K562 (cell line): ENCODE results near the gene TNKS2.

ENCODE experiments used
- CBX3 ChIP-seq, 2 experiments: IDR thresholded peaks; 1 replicate in 1 of 2; 2 replicates in 1 of 2; pipeline ENCODE4 v1.6.1; 2012; ENCODE audit warnings: inconsistent platforms in 2 of 2, low read length in 2 of 2, borderline replicate concordance in 1 of 2, control low read depth in 1 of 2
- CREB1 ChIP-seq, 2 experiments: sonication (generic) in 1 of 2; formaldehyde crosslinking in 1 of 2; IDR thresholded peaks; 2 replicates each; pipeline versions ENCODE4 v1.6.1 to v1.8.0; 2012 to 2022; ENCODE audit warnings: inconsistent platforms in 1 of 2, mild to moderate bottlenecking in 1 of 2, missing genetic modification reagents in 1 of 2, moderate library complexity in 1 of 2
- FOXK1 ChIP-seq: sonication (generic); formaldehyde crosslinking; IDR thresholded peaks from 2 replicates; pipeline ENCODE4 v1.8.0; 2022; ENCODE audit warnings: missing genetic modification reagents, mild to moderate bottlenecking, borderline replicate concordance
- HDGF ChIP-seq: fragments of 450-650 bp; IDR thresholded peaks from 2 replicates; pipeline ENCODE4 v1.6.1; 2016
- PHF8 ChIP-seq: fragments of 200-600 bp; sonication (generic); IDR thresholded peaks from 2 replicates; pipeline ENCODE4 v1.6.1; 2012; ENCODE audit warnings: mixed run types, mild to moderate bottlenecking, inconsistent platforms, low read length, moderate library complexity, borderline replicate concordance
- POLR2AphosphoS5 ChIP-seq: IDR thresholded peaks from 2 replicates; pipeline ENCODE4 v1.6.1; 2011; ENCODE audit warnings: mild to moderate bottlenecking, low read depth, low read length, moderate library complexity; ENCODE audit not compliant: control insufficient read depth, insufficient read depth
- PYGO2 ChIP-seq: fragments of 450-650 bp; IDR thresholded peaks from 2 replicates; pipeline ENCODE4 v1.6.1; 2016; ENCODE audit warnings: mild to moderate bottlenecking, missing genetic modification characterization, moderate library complexity, missing compliant biosample characterization
- STAT5B ChIP-seq: fragments of 250-450 bp; sonication (Bioruptor Pico); IDR thresholded peaks from 2 replicates; pipeline ENCODE4 v1.8.0; 2021; ENCODE audit warnings: mild to moderate bottlenecking, inconsistent platforms
- ZEB2 ChIP-seq: fragments of 450-650 bp; IDR thresholded peaks from 2 replicates; pipeline ENCODE4 v1.6.1; 2016
- TF ChIP-seq, protein P1 (sequence below), 3 experiments: IDR thresholded peaks in 2 of 3; conservative IDR thresholded peaks in 1 of 3; 2 replicates each; pipeline ENCODE4 v1.5.1; 2011 to 2012; ENCODE audit warnings: low read length in 3 of 3, mild to moderate bottlenecking in 3 of 3, control low read depth in 2 of 3, improper control_type of control experiment in 1 of 3, inconsistent platforms in 1 of 3, low read depth in 1 of 3, mixed read lengths in 1 of 3, moderate library complexity in 1 of 3; ENCODE audit not compliant: insufficient read depth in 2 of 3
- TF ChIP-seq, protein P2 (sequence below), 2 experiments: IDR thresholded peaks; 2 replicates each; pipeline ENCODE4 v1.6.1; 2012; ENCODE audit warnings: improper control_type of control experiment in 2 of 2, low read depth in 2 of 2, low read length in 2 of 2, borderline replicate concordance in 1 of 2

DNA sequence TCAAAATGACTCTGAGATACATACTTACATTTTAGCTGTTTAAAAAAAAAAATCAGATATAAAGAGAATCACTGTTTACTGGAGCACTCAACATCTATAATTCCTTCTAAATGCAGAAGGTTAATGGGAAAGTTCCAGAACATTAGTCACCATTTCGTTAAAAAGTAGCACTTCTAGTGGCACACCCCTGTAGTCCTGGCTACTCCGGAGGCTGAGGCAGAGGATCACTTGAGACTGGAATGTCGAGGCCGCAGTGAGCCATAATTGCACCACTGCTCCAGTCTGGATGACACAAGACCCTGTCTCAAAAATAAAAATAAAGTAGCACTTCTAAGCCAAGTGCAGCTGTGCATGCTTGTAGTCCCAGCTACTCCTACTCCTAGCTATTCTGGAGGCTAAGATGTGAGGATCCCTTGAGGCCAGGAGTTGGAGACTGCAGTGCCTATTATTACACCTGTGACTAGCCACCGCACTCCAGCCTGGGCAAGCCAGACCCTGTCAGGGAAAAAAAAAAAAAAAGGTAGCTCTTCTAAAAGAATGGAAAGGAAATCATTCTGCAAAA lies 108.9 kb downstream of the TNKS2 start:
- no peak for TF ChIP-seq PHF8
- no peak for TF ChIP-seq PYGO2 (tag)
- no peak for TF ChIP-seq FOXK1 (CRISPR knock-in tag)
- no peak for TF ChIP-seq HDGF
- TF ChIP-seq CREB1 (IDR thresholded peaks at IDR 0.05), result no peak
- no peak for TF ChIP-seq CREB1 (CRISPR knock-in tag; IDR thresholded peaks at IDR 0.05)
- no peak for TF ChIP-seq POLR2AphosphoS5
- TF ChIP-seq, protein P1, sequence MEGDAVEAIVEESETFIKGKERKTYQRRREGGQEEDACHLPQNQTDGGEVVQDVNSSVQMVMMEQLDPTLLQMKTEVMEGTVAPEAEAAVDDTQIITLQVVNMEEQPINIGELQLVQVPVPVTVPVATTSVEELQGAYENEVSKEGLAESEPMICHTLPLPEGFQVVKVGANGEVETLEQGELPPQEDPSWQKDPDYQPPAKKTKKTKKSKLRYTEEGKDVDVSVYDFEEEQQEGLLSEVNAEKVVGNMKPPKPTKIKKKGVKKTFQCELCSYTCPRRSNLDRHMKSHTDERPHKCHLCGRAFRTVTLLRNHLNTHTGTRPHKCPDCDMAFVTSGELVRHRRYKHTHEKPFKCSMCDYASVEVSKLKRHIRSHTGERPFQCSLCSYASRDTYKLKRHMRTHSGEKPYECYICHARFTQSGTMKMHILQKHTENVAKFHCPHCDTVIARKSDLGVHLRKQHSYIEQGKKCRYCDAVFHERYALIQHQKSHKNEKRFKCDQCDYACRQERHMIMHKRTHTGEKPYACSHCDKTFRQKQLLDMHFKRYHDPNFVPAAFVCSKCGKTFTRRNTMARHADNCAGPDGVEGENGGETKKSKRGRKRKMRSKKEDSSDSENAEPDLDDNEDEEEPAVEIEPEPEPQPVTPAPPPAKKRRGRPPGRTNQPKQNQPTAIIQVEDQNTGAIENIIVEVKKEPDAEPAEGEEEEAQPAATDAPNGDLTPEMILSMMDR (IDR thresholded peaks at IDR 0.05 in 2 of 3, conservative IDR thresholded peaks at IDR 0.05 in 1 of 3; ENCODE audit: insufficient read depth in 2 of 3, low read depth in 1 of 3, low read length in 3 of 3), result no peak
- no peak for TF ChIP-seq ZEB2
- TF ChIP-seq, protein P2, sequence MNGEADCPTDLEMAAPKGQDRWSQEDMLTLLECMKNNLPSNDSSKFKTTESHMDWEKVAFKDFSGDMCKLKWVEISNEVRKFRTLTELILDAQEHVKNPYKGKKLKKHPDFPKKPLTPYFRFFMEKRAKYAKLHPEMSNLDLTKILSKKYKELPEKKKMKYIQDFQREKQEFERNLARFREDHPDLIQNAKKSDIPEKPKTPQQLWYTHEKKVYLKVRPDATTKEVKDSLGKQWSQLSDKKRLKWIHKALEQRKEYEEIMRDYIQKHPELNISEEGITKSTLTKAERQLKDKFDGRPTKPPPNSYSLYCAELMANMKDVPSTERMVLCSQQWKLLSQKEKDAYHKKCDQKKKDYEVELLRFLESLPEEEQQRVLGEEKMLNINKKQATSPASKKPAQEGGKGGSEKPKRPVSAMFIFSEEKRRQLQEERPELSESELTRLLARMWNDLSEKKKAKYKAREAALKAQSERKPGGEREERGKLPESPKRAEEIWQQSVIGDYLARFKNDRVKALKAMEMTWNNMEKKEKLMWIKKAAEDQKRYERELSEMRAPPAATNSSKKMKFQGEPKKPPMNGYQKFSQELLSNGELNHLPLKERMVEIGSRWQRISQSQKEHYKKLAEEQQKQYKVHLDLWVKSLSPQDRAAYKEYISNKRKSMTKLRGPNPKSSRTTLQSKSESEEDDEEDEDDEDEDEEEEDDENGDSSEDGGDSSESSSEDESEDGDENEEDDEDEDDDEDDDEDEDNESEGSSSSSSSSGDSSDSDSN (IDR thresholded peaks at IDR 0.05; ENCODE audit: borderline replicate concordance in 1 of 2, low read depth in 2 of 2, low read length in 2 of 2), result no peak
- TF ChIP-seq CBX3 (IDR thresholded peaks at IDR 0.05; ENCODE audit: borderline replicate concordance in 1 of 2, low read length in 2 of 2), result no peak
- TF ChIP-seq STAT5B (CRISPR knock-in tag), result no peak
